GM23338 (cell line): ENCODE data around the gene RNF186. TPM values are rescaled to one million over a fixed set of nuclear protein-coding genes. Genes with fewer than 3 reads are reported as not detected.

Experiments
- ATAC-seq: fragments of 200-7000 bp; cut with Tn5 transposase; 3 replicates; pipeline ENCODE4 v1.9.1; 2020
- DNase-seq: peaks from one replicate; pipeline ENCODE4 v3.0.0-alpha.2; 2015; ENCODE audit warnings: low spot score
- H2AFZ ChIP-seq: fragments of 200-600 bp; sonication (generic); 2 replicates; pipeline ENCODE4 v1.8.0; 2016; ENCODE audit warnings: antibody characterized with exemption, mild to moderate bottlenecking, moderate library complexity
- H3F3A ChIP-seq: fragments of 200-600 bp; sonication (generic); replicated peaks from 2 replicates; pipeline ENCODE4 v1.8.0; 2017; ENCODE audit warnings: antibody characterized with exemption, mixed run types, low read depth
- H3K27ac ChIP-seq: fragments of 200-600 bp; sonication (generic); 2 replicates; pipeline ENCODE4 v1.6.1; 2016; ENCODE audit warnings: low read depth
- H3K27me3 ChIP-seq: fragments of 200-600 bp; sonication (generic); 2 replicates; pipeline ENCODE4 v1.8.0; 2016; ENCODE audit warnings: mild to moderate bottlenecking, mixed run types, moderate library complexity; ENCODE audit not compliant: insufficient read depth
- H3K36me3 ChIP-seq: fragments of 200-600 bp; sonication (generic); 2 replicates; pipeline ENCODE4 v1.8.0; 2016; ENCODE audit warnings: mild to moderate bottlenecking; ENCODE audit not compliant: insufficient read depth
- H3K4me1 ChIP-seq: fragments of 200-600 bp; sonication (generic); 2 replicates; pipeline ENCODE4 v1.8.0; 2016; ENCODE audit warnings: mild to moderate bottlenecking, moderate library complexity; ENCODE audit not compliant: insufficient read depth
- H3K4me2 ChIP-seq: fragments of 200-600 bp; sonication (generic); 2 replicates; pipeline ENCODE4 v1.7.1; 2017; ENCODE audit warnings: mixed run types
- H3K4me3 ChIP-seq: fragments of 200-600 bp; sonication (generic); 2 replicates; pipeline ENCODE4 v1.6.1; 2016; ENCODE audit warnings: mixed run types
- H3K79me2 ChIP-seq: fragments of 200-600 bp; sonication (generic); replicated peaks from 2 replicates; pipeline ENCODE4 v1.8.0; 2017; ENCODE audit warnings: mild to moderate bottlenecking; ENCODE audit not compliant: insufficient read depth
- H3K9me2 ChIP-seq: fragments of 200-600 bp; sonication (generic); 2 replicates; pipeline ENCODE4 v1.8.0; 2017; ENCODE audit not compliant: insufficient read depth
- H4K20me1 ChIP-seq: fragments of 200-600 bp; sonication (generic); replicated peaks from 2 replicates; pipeline ENCODE4 v1.8.0; 2017; ENCODE audit warnings: mild to moderate bottlenecking; ENCODE audit not compliant: insufficient read depth
- H3K27ac Mint-ChIP-seq: 2 replicates; pipeline ENCODE4 v1.8.0; 2020; ENCODE audit warnings: inconsistent platforms, mild to moderate bottlenecking, moderate library complexity, mixed read lengths
- H3K27me3 Mint-ChIP-seq: 3 replicates; pipeline ENCODE4 v1.8.0; 2022; ENCODE audit warnings: low read depth, mild to moderate bottlenecking, moderate library complexity, mixed read lengths, inconsistent platforms; ENCODE audit not compliant: insufficient read depth, poor library complexity
- H3K36me3 Mint-ChIP-seq: 3 replicates; pipeline ENCODE4 v1.8.0; 2021; ENCODE audit warnings: low read depth, mild to moderate bottlenecking, inconsistent platforms, moderate library complexity, mixed read lengths
- H3K4me1 Mint-ChIP-seq: 3 replicates; pipeline ENCODE4 v1.8.0; 2020; ENCODE audit warnings: mild to moderate bottlenecking, inconsistent platforms, mixed read lengths
- H3K4me3 Mint-ChIP-seq: 3 replicates; pipeline ENCODE4 v1.8.0; 2021; ENCODE audit warnings: moderate library complexity, mild to moderate bottlenecking, inconsistent platforms, mixed read lengths
- H3K9me3 Mint-ChIP-seq: 3 replicates; pipeline ENCODE4 v1.8.0; 2020; ENCODE audit warnings: moderate library complexity, mild to moderate bottlenecking, inconsistent platforms, mixed read lengths
- CREB1 ChIP-seq: fragments of 250-450 bp; sonication (Bioruptor Pico); IDR thresholded peaks from 2 replicates; pipeline ENCODE4 v1.5.0; 2020; ENCODE audit warnings: low read depth, mild to moderate bottlenecking, moderate library complexity
- EZH2 ChIP-seq: fragments of 200-600 bp; sonication (generic); IDR thresholded peaks from one replicate; pipeline ENCODE4 v1.8.0; 2017; ENCODE audit warnings: antibody characterized with exemption, mild to moderate bottlenecking, low read depth; ENCODE audit not compliant: unreplicated experiment
- EZH2phosphoT487 ChIP-seq: fragments of 200-600 bp; sonication (generic); IDR thresholded peaks from one replicate; pipeline ENCODE4 v1.8.1; 2018; ENCODE audit warnings: antibody characterized with exemption; ENCODE audit not compliant: unreplicated experiment
- JUNB ChIP-seq: IDR thresholded peaks from one replicate; pipeline ENCODE4 v1.6.1; 2016; ENCODE audit warnings: antibody characterized with exemption; ENCODE audit not compliant: unreplicated experiment
- NANOG ChIP-seq: IDR thresholded peaks from 2 replicates; pipeline ENCODE4 v1.6.1; 2016; ENCODE audit warnings: antibody characterized with exemption, borderline replicate concordance
- POLR2AphosphoS5 ChIP-seq: IDR thresholded peaks from 2 replicates; pipeline ENCODE4 v1.6.1; 2016; ENCODE audit warnings: antibody characterized with exemption, low read depth
- STAT1 ChIP-seq: IDR thresholded peaks from one replicate; pipeline ENCODE4 v1.6.1; 2016; ENCODE audit warnings: antibody characterized with exemption; ENCODE audit not compliant: unreplicated experiment
- ZNF114 ChIP-seq: fragments of 250-450 bp; sonication (Bioruptor Pico); IDR thresholded peaks from 2 replicates; pipeline ENCODE4 v1.5.0; 2020; ENCODE audit warnings: mild to moderate bottlenecking, moderate library complexity
- ZNF331 ChIP-seq: fragments of 250-450 bp; sonication (Bioruptor Pico); IDR thresholded peaks from 2 replicates; pipeline ENCODE4 v1.5.0; 2020; ENCODE audit warnings: low read depth, mild to moderate bottlenecking, moderate library complexity
- polyA plus RNA-seq: library from polyadenylated mRNA; unstranded; fragments of >200 nt; fragmentation: Nextera tagmentation; extraction: Ambion mirVana; gene quantifications from 2 replicates; pipeline ENCODE4 v1.2.1, GENCODE V29; 2016
- total RNA-seq: library from RNA; depleted of rRNA; stranded (reverse); fragments of >200 nt; shearing (Covaris generic); gene quantifications from 2 replicates; pipeline ENCODE4 v1.2.3, GENCODE V29; 2014
- TF ChIP-seq, protein P1 (sequence below): IDR thresholded peaks from 2 replicates; pipeline ENCODE4 v1.6.1; 2016; ENCODE audit warnings: antibody characterized with exemption
- TF ChIP-seq, protein P2 (sequence below): fragments of 250-450 bp; sonication (Bioruptor Pico); IDR thresholded peaks from 2 replicates; pipeline ENCODE4 v1.5.0; 2020; ENCODE audit warnings: mild to moderate bottlenecking, moderate library complexity
- TF ChIP-seq, protein P3 (sequence below): IDR thresholded peaks from one replicate; pipeline ENCODE4 v1.6.1; 2018; ENCODE audit warnings: antibody characterized with exemption; ENCODE audit not compliant: unreplicated experiment

Gene RNF186
- total and polyA plus RNA-seq, 2 experiments from 2014 or later, result not detected

- TF ChIP-seq ZNF331 (CRISPR knock-in tag) (no peak), NANOG (no peak), EZH2phosphoT487 (no peak)
- TF ChIP-seq, protein P1, sequence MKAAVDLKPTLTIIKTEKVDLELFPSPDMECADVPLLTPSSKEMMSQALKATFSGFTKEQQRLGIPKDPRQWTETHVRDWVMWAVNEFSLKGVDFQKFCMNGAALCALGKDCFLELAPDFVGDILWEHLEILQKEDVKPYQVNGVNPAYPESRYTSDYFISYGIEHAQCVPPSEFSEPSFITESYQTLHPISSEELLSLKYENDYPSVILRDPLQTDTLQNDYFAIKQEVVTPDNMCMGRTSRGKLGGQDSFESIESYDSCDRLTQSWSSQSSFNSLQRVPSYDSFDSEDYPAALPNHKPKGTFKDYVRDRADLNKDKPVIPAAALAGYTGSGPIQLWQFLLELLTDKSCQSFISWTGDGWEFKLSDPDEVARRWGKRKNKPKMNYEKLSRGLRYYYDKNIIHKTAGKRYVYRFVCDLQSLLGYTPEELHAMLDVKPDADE, result no peak
These were observed 39.8 kb downstream of the RNF186 start (continued) for GRCh38 chr1:19775317-19775716.

GRCh38 chr1:19774180-19774785 lies 40.8 kb downstream of the RNF186 start:
- H3K36me3 Mint-ChIP-seq, result peaks cover 3% of the 10 kb centered on the region; the same call in 1 of the 3 replicates

More at GRCh38 chr1:19774180-19774785, 40.8 kb downstream of the RNF186 start:
- Histone ChIP-seq H3F3A (no peaks in the 10 kb centered on the region), H3K36me3 (no peaks in the 10 kb centered on the region), H3K4me2 (no peak overlapping the region), H3K9me2 (no peaks in the 10 kb centered on the region), H4K20me1 (no peaks in the 10 kb centered on the region), H3K79me2 (no peaks in the 10 kb centered on the region), H3K4me3 (no peak overlapping the region), H2AFZ (no peak overlapping the region), H3K27me3 (peaks cover 11% of the 10 kb centered on the region), H3K27ac (no peak overlapping the region), H3K4me1 (peaks cover 3% of the 10 kb centered on the region; the same call in 1 of the 2 replicates)
- no peak for ATAC-seq
- TF ChIP-seq, protein P2, sequence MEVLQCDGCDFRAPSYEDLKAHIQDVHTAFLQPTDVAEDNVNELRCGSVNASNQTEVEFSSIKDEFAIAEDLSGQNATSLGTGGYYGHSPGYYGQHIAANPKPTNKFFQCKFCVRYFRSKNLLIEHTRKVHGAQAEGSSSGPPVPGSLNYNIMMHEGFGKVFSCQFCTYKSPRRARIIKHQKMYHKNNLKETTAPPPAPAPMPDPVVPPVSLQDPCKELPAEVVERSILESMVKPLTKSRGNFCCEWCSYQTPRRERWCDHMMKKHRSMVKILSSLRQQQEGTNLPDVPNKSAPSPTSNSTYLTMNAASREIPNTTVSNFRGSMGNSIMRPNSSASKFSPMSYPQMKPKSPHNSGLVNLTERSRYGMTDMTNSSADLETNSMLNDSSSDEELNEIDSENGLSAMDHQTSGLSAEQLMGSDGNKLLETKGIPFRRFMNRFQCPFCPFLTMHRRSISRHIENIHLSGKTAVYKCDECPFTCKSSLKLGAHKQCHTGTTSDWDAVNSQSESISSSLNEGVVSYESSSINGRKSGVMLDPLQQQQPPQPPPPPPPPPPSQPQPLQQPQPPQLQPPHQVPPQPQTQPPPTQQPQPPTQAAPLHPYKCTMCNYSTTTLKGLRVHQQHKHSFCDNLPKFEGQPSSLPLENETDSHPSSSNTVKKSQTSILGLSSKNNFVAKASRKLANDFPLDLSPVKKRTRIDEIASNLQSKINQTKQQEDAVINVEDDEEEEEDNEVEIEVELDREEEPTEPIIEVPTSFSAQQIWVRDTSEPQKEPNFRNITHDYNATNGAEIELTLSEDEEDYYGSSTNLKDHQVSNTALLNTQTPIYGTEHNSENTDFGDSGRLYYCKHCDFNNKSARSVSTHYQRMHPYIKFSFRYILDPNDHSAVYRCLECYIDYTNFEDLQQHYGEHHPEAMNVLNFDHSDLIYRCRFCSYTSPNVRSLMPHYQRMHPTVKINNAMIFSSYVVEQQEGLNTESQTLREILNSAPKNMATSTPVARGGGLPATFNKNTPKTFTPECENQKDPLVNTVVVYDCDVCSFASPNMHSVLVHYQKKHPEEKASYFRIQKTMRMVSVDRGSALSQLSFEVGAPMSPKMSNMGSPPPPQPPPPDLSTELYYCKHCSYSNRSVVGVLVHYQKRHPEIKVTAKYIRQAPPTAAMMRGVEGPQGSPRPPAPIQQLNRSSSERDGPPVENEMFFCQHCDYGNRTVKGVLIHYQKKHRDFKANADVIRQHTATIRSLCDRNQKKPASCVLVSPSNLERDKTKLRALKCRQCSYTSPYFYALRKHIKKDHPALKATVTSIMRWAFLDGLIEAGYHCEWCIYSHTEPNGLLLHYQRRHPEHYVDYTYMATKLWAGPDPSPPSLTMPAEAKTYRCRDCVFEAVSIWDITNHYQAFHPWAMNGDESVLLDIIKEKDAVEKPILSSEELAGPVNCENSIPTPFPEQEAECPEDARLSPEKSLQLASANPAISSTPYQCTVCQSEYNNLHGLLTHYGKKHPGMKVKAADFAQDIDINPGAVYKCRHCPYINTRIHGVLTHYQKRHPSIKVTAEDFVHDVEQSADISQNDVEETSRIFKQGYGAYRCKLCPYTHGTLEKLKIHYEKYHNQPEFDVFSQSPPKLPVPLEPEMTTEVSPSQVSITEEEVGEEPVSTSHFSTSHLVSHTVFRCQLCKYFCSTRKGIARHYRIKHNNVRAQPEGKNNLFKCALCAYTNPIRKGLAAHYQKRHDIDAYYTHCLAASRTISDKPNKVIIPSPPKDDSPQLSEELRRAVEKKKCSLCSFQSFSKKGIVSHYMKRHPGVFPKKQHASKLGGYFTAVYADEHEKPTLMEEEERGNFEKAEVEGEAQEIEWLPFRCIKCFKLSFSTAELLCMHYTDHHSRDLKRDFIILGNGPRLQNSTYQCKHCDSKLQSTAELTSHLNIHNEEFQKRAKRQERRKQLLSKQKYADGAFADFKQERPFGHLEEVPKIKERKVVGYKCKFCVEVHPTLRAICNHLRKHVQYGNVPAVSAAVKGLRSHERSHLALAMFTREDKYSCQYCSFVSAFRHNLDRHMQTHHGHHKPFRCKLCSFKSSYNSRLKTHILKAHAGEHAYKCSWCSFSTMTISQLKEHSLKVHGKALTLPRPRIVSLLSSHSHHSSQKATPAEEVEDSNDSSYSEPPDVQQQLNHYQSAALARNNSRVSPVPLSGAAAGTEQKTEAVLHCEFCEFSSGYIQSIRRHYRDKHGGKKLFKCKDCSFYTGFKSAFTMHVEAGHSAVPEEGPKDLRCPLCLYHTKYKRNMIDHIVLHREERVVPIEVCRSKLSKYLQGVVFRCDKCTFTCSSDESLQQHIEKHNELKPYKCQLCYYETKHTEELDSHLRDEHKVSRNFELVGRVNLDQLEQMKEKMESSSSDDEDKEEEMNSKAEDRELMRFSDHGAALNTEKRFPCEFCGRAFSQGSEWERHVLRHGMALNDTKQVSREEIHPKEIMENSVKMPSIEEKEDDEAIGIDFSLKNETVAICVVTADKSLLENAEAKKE (CRISPR knock-in tag), result no peak
- TF ChIP-seq ZNF331 (CRISPR knock-in tag) (no peak), ZNF114 (no peak), EZH2 (no peak), JUNB (no peak), NANOG (no peak), STAT1 (no peak), POLR2AphosphoS5 (no peak), CREB1 (CRISPR knock-in tag) (no peak)
- TF ChIP-seq, protein P3, sequence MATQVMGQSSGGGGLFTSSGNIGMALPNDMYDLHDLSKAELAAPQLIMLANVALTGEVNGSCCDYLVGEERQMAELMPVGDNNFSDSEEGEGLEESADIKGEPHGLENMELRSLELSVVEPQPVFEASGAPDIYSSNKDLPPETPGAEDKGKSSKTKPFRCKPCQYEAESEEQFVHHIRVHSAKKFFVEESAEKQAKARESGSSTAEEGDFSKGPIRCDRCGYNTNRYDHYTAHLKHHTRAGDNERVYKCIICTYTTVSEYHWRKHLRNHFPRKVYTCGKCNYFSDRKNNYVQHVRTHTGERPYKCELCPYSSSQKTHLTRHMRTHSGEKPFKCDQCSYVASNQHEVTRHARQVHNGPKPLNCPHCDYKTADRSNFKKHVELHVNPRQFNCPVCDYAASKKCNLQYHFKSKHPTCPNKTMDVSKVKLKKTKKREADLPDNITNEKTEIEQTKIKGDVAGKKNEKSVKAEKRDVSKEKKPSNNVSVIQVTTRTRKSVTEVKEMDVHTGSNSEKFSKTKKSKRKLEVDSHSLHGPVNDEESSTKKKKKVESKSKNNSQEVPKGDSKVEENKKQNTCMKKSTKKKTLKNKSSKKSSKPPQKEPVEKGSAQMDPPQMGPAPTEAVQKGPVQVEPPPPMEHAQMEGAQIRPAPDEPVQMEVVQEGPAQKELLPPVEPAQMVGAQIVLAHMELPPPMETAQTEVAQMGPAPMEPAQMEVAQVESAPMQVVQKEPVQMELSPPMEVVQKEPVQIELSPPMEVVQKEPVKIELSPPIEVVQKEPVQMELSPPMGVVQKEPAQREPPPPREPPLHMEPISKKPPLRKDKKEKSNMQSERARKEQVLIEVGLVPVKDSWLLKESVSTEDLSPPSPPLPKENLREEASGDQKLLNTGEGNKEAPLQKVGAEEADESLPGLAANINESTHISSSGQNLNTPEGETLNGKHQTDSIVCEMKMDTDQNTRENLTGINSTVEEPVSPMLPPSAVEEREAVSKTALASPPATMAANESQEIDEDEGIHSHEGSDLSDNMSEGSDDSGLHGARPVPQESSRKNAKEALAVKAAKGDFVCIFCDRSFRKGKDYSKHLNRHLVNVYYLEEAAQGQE, result no peak
- TF ChIP-seq, protein P1, result no peak
- no peak overlapping the region for H3K27ac Mint-ChIP-seq
- peaks cover 3% of the 10 kb centered on the region; the same call in 1 of the 3 replicates for H3K9me3 Mint-ChIP-seq
- no peak for DNase-seq
- H3K4me3 Mint-ChIP-seq, result no peak overlapping the region
- peaks cover 11% of the 10 kb centered on the region for H3K4me1 Mint-ChIP-seq
- peaks cover 37% of the 10 kb centered on the region for H3K27me3 Mint-ChIP-seq
